Left lung (tissue), 10 donors: ENCODE data around the gene DMWD. TPM values are rescaled to one million over a fixed set of nuclear protein-coding genes. Genes with fewer than 3 reads are reported as not detected.

Experiments used
- ATAC-seq: fragments of 200-7000 bp; cut with Tn5 transposase; one replicate; pipeline ENCODE4 v1.9.1; 2020; ENCODE audit warnings: moderate library complexity
- DNase-seq, 4 donors: peaks; one replicate each; pipeline ENCODE4 v3.0.0-alpha.2; 2013 to 2020
- H3K27ac ChIP-seq, 2 donors: fragments of 200-600 bp; sonication (generic) in 1 of 2; one replicate each; pipeline versions ENCODE4 v1.5.0 to v1.8.0; 2020 to 2021
- H3K27me3 ChIP-seq, 2 donors: fragments of 200-600 bp; sonication (generic) in 1 of 2; one replicate each; pipeline versions ENCODE4 v1.5.0 to v1.8.0; 2020 to 2021
- H3K36me3 ChIP-seq, 2 donors: fragments of 200-600 bp; sonication (generic) in 1 of 2; one replicate each; pipeline versions ENCODE4 v1.5.0 to v1.8.0; 2020 to 2021
- H3K4me1 ChIP-seq, 2 donors: fragments of 200-600 bp; one replicate each; pipeline ENCODE4 v1.8.0; 2021
- H3K4me3 ChIP-seq, 2 donors: fragments of 200-600 bp; sonication (generic) in 1 of 2; one replicate each; pipeline versions ENCODE4 v1.5.0 to v1.8.0; 2020 to 2021; ENCODE audit warnings: mild to moderate bottlenecking in 1 of 2
- H3K9me3 ChIP-seq, 2 donors: fragments of 200-600 bp; sonication (generic) in 1 of 2; one replicate each; pipeline versions ENCODE4 v1.5.0 to v1.8.0; 2020 to 2021
- CTCF ChIP-seq, 2 donors: fragments of 200-600 bp; sonication (generic) in 1 of 2; IDR thresholded peaks; one replicate each; pipeline versions ENCODE4 v1.5.0 to v1.8.0; 2021; ENCODE audit warnings: antibody characterized with exemption in 2 of 2
- intact Hi-C, 2 donors: fragments of 100-400 bp; cut with DNase I; formaldehyde crosslinking; loops; one replicate each; pipeline versions ENCODE4 v1.11.2 to v1.14.2; 2022
- polyA plus RNA-seq, 6 donors: library from polyadenylated mRNA; unstranded; fragments of 120-200 nt; gene quantifications; one replicate each; pipeline ENCODE4 v1.2.1, GENCODE V29; 2013; ENCODE audit not compliant: insufficient read length in 6 of 6
- total RNA-seq, 2 donors: library from RNA; stranded (reverse); fragmentation: NEBNext Ultra II Directional; extraction: Animal tissue kit (Norgen Biotek cat#: 25700); gene quantifications; one replicate each; pipeline ENCODE4 v1.2.1, GENCODE V29; 2021
- donor health status: DM: no; HTN: yes; CAD: no.
- donor health status: DM: no; HTN: no; CAD: no.

The DMWD gene
- total and polyA plus RNA-seq, 8 donors, result 29.6 to 51.4 (median 40.2) TPM

- no peak for TF ChIP-seq CTCF (IDR thresholded peaks at IDR 0.05)
- DNase-seq, result no peak
- no peak overlapping the region for H3K4me3 ChIP-seq
- peaks cover 0 to 82% of the 10 kb centered on the region in 2 donors for H3K36me3 ChIP-seq
- intact Hi-C loops, result no loop called here
- ATAC-seq, result no peak
- H3K9me3 ChIP-seq, result no peaks in the 10 kb centered on the region
- H3K27ac ChIP-seq, result no peak overlapping the region
- peaks cover 0 to 6% of the 10 kb centered on the region in 2 donors for H3K27me3 ChIP-seq
- H3K4me1 ChIP-seq, result peaks cover 0 to 3% of the 10 kb centered on the region in 2 donors
These were observed 28.5 kb upstream of the DMWD start for GRCh38 chr19:45821103-45821521.

GRCh38 chr19:45820413-45821102, 27.9 kb upstream of the DMWD start:
- Histone ChIP-seq H3K9me3 (no peaks in the 10 kb centered on the region), H3K36me3 (peaks cover 0 to 79% of the 10 kb centered on the region in 2 donors), H3K4me3 (no peak overlapping the region), H3K4me1 (peaks cover 0 to 9% of the 10 kb centered on the region in 2 donors), H3K27me3 (peaks cover 0 to 11% of the 10 kb centered on the region in 2 donors), H3K27ac (no peak overlapping the region)
- ATAC-seq, result no peak
- DNase-seq, result no peak
- intact Hi-C loops, result no loop called here
- no peak for TF ChIP-seq CTCF (IDR thresholded peaks at IDR 0.05)

- TF ChIP-seq CTCF (IDR thresholded peaks at IDR 0.05), result no peak
- H3K36me3 ChIP-seq, result peaks cover 0 to 71% of the 10 kb centered on the region in 2 donors
- peaks cover 0 to 19% of the 10 kb centered on the region in 2 donors for H3K27me3 ChIP-seq
- ATAC-seq, result no peak
- peaks cover 0 to 10% of the 10 kb centered on the region in 2 donors for H3K4me1 ChIP-seq
- H3K27ac ChIP-seq, result no peak overlapping the region
- no peak for DNase-seq
- H3K4me3 ChIP-seq, result no peak overlapping the region
- no peaks in the 10 kb centered on the region for H3K9me3 ChIP-seq
- intact Hi-C loops, result no loop called here
These were observed 27.1 kb upstream of the DMWD start for GRCh38 chr19:45819769-45820168.

GRCh38 chr19:45817725-45818301, 25.2 kb upstream of the DMWD start:
- DNase-seq (peak in 1 of 4 donors; percentile 83), ATAC-seq (peak; percentile 4)
- Histone ChIP-seq H3K4me3 (no peak overlapping the region), H3K4me1 (peaks cover 0 to 10% of the 10 kb centered on the region in 2 donors), H3K27ac (no peak overlapping the region), H3K9me3 (no peaks in the 10 kb centered on the region), H3K27me3 (peaks cover 0 to 36% of the 10 kb centered on the region in 2 donors), H3K36me3 (peaks cover 0 to 52% of the 10 kb centered on the region in 2 donors)
- no peak for TF ChIP-seq CTCF (IDR thresholded peaks at IDR 0.05)
- intact Hi-C loops, result no loop called here

GRCh38 chr19:45817010-45817724, 24.5 kb upstream of the DMWD start:
- DNase-seq, result peak; percentile 79 to 97 (median 94)
- peak; percentile 95 for ATAC-seq
- TF ChIP-seq CTCF (IDR thresholded peaks at IDR 0.05), result peak; percentile 97
- Histone ChIP-seq H3K36me3 (peaks cover 0 to 45% of the 10 kb centered on the region in 2 donors), H3K27ac (no peak overlapping the region), H3K9me3 (no peaks in the 10 kb centered on the region), H3K27me3 (peaks cover 0 to 37% of the 10 kb centered on the region in 2 donors), H3K4me3 (no peak overlapping the region), H3K4me1 (peaks cover 0 to 10% of the 10 kb centered on the region in 2 donors)
- intact Hi-C loops, result no loop called here
